H9 (cell line): ENCODE data around the gene PXDN. TPM values are rescaled to one million over a fixed set of nuclear protein-coding genes. Genes with fewer than 3 reads are reported as not detected.
A peak's percentile ranks its signal among the peaks of the same experiment; 100 is the strongest.

ENCODE experiments used
- DNase-seq: peaks from one replicate; pipeline ENCODE4 v3.0.0-alpha.2; 2017
- H2AFZ ChIP-seq: one replicate; pipeline ENCODE4 v1.6.1; 2013; ENCODE audit warnings: mild to moderate bottlenecking, low read length, control low read depth, moderate library complexity
- H2AK5ac ChIP-seq: 2 replicates; pipeline ENCODE4 v1.6.1; 2013; ENCODE audit warnings: low read length, control low read depth, mixed read lengths; ENCODE audit not compliant: insufficient read length
- H2BK120ac ChIP-seq: one replicate; pipeline ENCODE4 v1.6.1; 2013; ENCODE audit warnings: low read depth, mild to moderate bottlenecking, low read length, control low read depth, inconsistent platforms; ENCODE audit not compliant: poor library complexity, severe bottlenecking
- H2BK12ac ChIP-seq: 2 replicates; pipeline ENCODE4 v1.6.1; 2013; ENCODE audit warnings: low read length, control low read depth, mixed read lengths, low read depth; ENCODE audit not compliant: insufficient read length
- H2BK15ac ChIP-seq: 2 replicates; pipeline ENCODE4 v1.6.1; 2013; ENCODE audit warnings: low read depth, low read length, control low read depth
- H2BK20ac ChIP-seq: one replicate; pipeline ENCODE4 v1.6.1; 2013; ENCODE audit warnings: low read depth, mild to moderate bottlenecking, low read length, control low read depth, inconsistent platforms; ENCODE audit not compliant: poor library complexity, severe bottlenecking
- H2BK5ac ChIP-seq: 2 replicates; pipeline ENCODE4 v1.6.1; 2013; ENCODE audit warnings: low read length, control low read depth, mixed read lengths; ENCODE audit not compliant: insufficient read length
- H3K14ac ChIP-seq: 2 replicates; pipeline ENCODE4 v1.6.1; 2013; ENCODE audit warnings: low read length, control low read depth; ENCODE audit not compliant: insufficient read depth
- H3K18ac ChIP-seq: 2 replicates; pipeline ENCODE4 v1.6.1; 2013; ENCODE audit warnings: low read depth, mild to moderate bottlenecking, mixed read lengths, low read length, control low read depth; ENCODE audit not compliant: insufficient read length
- H3K23ac ChIP-seq: 2 replicates; pipeline ENCODE4 v1.6.1; 2013; ENCODE audit warnings: low read length, control low read depth, mixed read lengths, low read depth; ENCODE audit not compliant: insufficient read length
- H3K23me2 ChIP-seq: 2 replicates; pipeline ENCODE4 v1.6.1; 2013; ENCODE audit warnings: low read depth, mild to moderate bottlenecking, mixed read lengths, low read length, control low read depth; ENCODE audit not compliant: insufficient read length, poor library complexity, severe bottlenecking
- H3K27ac ChIP-seq: 2 replicates; pipeline ENCODE4 v1.5.1; 2013; ENCODE audit warnings: low read length, control low read depth, mixed read lengths, low read depth; ENCODE audit not compliant: insufficient read length
- H3K27me3 ChIP-seq: 2 replicates; pipeline ENCODE4 v1.6.1; 2013; ENCODE audit warnings: low read length, control low read depth, inconsistent platforms; ENCODE audit not compliant: insufficient read depth
- H3K4ac ChIP-seq: 2 replicates; pipeline ENCODE4 v1.6.1; 2013; ENCODE audit warnings: low read depth, mild to moderate bottlenecking, control low read depth, inconsistent platforms, low read length, moderate library complexity
- H3K4me1 ChIP-seq: 2 replicates; pipeline ENCODE4 v1.6.1; 2013; ENCODE audit warnings: low read length, control low read depth, inconsistent platforms; ENCODE audit not compliant: insufficient read depth
- H3K4me2 ChIP-seq: 2 replicates; pipeline ENCODE4 v1.6.1; 2013; ENCODE audit warnings: low read length, control low read depth, mixed read lengths; ENCODE audit not compliant: insufficient read length, insufficient read depth
- H3K56ac ChIP-seq: 2 replicates; pipeline ENCODE4 v1.6.1; 2013; ENCODE audit warnings: low read depth, mild to moderate bottlenecking, mixed read lengths, low read length, control low read depth; ENCODE audit not compliant: insufficient read length
- H3K79me1 ChIP-seq: 2 replicates; pipeline ENCODE4 v1.6.1; 2013; ENCODE audit warnings: low read depth, mild to moderate bottlenecking, moderate library complexity, low read length, control low read depth, inconsistent platforms; ENCODE audit not compliant: insufficient read depth, poor library complexity, severe bottlenecking
- H3K79me2 ChIP-seq: 2 replicates; pipeline ENCODE4 v1.6.1; 2013; ENCODE audit warnings: low read length, control low read depth, inconsistent platforms; ENCODE audit not compliant: insufficient read depth
- H3K9ac ChIP-seq: 2 replicates; pipeline ENCODE4 v1.6.1; 2013; ENCODE audit warnings: low read length, control low read depth, mixed read lengths; ENCODE audit not compliant: insufficient read length; ENCODE audit errors: extremely low read depth
- H3K9me3 ChIP-seq: one replicate; pipeline ENCODE4 v1.6.1; 2013; ENCODE audit warnings: low read depth, low read length, inconsistent platforms; ENCODE audit not compliant: control insufficient read depth
- H3T11ph ChIP-seq: one replicate; pipeline ENCODE4 v1.6.1; 2013; ENCODE audit warnings: mild to moderate bottlenecking, low read length, control low read depth, inconsistent platforms
- H4K20me1 ChIP-seq: one replicate; pipeline ENCODE4 v1.6.1; 2013; ENCODE audit not compliant: control insufficient read depth, insufficient read length, insufficient read depth
- H4K5ac ChIP-seq: 2 replicates; pipeline ENCODE4 v1.6.1; 2013; ENCODE audit warnings: low read depth, mild to moderate bottlenecking, mixed read lengths, low read length, control low read depth; ENCODE audit not compliant: insufficient read length
- H4K8ac ChIP-seq: replicated peaks from 2 replicates; pipeline ENCODE4 v1.6.1; 2013; ENCODE audit warnings: low read length, control low read depth, mixed read lengths, low read depth; ENCODE audit not compliant: insufficient read length
- H4K91ac ChIP-seq: 2 replicates; pipeline ENCODE4 v1.6.1; 2013; ENCODE audit warnings: low read depth, mild to moderate bottlenecking, moderate library complexity, mixed read lengths, low read length, control low read depth; ENCODE audit not compliant: insufficient read length
- H3K27ac Mint-ChIP-seq, 3 experiments: 2 replicates in 2 of 3; 3 replicates in 1 of 3; pipeline ENCODE4 v1.8.0; 2020 to 2021; ENCODE audit warnings: mixed read lengths in 3 of 3, mild to moderate bottlenecking in 1 of 3, moderate library complexity in 1 of 3
- H3K27me3 Mint-ChIP-seq: 2 replicates; pipeline ENCODE4 v1.8.0; 2021; ENCODE audit warnings: low read depth, mild to moderate bottlenecking, moderate library complexity, mixed read lengths
- H3K36me3 Mint-ChIP-seq, 3 experiments: 2 replicates in 2 of 3; 3 replicates in 1 of 3; pipeline ENCODE4 v1.8.0; 2020 to 2021; ENCODE audit warnings: low read depth in 3 of 3, mixed read lengths in 3 of 3; ENCODE audit not compliant: insufficient read depth in 1 of 3
- H3K4me1 Mint-ChIP-seq, 2 experiments: 2 replicates each; pipeline ENCODE4 v1.8.0; 2020; ENCODE audit warnings: mixed read lengths in 2 of 2
- H3K4me3 Mint-ChIP-seq, 2 experiments: 2 replicates in 1 of 2; 3 replicates in 1 of 2; pipeline ENCODE4 v1.8.0; 2020 to 2021; ENCODE audit warnings: mild to moderate bottlenecking in 2 of 2, mixed read lengths in 2 of 2, moderate library complexity in 1 of 2
- H3K9me3 Mint-ChIP-seq, 2 experiments: 2 replicates in 1 of 2; 3 replicates in 1 of 2; pipeline ENCODE4 v1.8.0; 2020; ENCODE audit warnings: mild to moderate bottlenecking in 2 of 2, mixed read lengths in 2 of 2, moderate library complexity in 1 of 2
- WGBS: extraction: QIAGEN DNeasy Blood & Tissue Kit; methylation state at CpG from one replicate; pipeline ENCODE4 v1.1.7; 2013; ENCODE audit warnings: missing lambda C conversion rate, low lambda C conversion rate, mixed read lengths; ENCODE audit not compliant: insufficient read length; ENCODE audit errors: extremely low coverage; 5-methylcytosine and 5-hydroxymethylcytosine counted together
- total RNA-seq: library from RNA; stranded (reverse); gene quantifications from 2 replicates; pipeline ENCODE4 v1.2.1, GENCODE V29; 2021
- TF ChIP-seq, protein P1 (sequence below): fragments of 200-600 bp; sonication (generic); conservative IDR thresholded peaks from 3 replicates; pipeline ENCODE4 v1.8.0; 2021; ENCODE audit warnings: antibody characterized with exemption, mild to moderate bottlenecking

PXDN gene
- total RNA-seq, 1 experiment from 2014 or later, result 146 TPM

DNA sequence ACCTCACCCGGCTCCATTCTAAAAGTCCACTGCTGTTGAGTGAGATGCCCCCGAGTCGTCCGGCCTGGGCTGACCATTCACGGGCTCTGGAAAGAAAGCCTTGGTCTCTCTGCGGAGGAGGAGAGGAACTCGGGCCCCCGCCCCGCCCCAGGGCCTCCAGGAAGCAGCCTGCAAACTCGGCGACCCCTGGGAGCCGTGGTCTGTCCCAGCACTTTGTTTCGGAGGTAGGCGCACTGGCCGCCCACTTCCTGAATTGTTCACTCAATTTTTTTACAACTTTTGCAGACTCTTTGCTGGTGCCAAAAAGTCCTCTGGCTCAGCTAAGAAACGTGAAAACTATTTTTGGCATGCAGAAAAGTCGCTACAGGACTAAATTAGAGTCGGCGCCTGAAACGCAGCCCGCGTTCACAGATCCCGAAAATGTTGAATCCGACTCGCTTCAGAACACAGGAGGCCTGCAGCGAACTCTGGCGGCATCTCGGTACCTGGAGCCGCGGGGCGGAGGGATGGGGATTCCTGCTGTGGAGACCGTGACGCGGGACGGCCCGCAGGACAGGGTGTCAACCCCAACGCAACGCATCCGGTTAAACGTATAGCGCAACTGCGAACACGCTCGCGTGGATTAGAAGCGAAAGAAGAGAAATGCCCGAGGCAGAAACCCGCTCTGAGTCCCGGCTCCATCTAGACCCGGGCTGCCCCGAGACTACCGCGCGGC, 1.5 kb downstream of the PXDN start:
- H2BK15ac ChIP-seq, result no peak overlapping the region
- DNase-seq, result peak; percentile 76
- peaks cover 28% of the 10 kb centered on the region in 2 experiments for H3K4me1 Mint-ChIP-seq
- no peak overlapping the region for H4K91ac ChIP-seq
- H3K36me3 Mint-ChIP-seq, result peaks cover 12 to 31% (median 13%) of the 10 kb centered on the region in 3 experiments
- no peak overlapping the region for H2BK5ac ChIP-seq
- no peak overlapping the region for H3K56ac ChIP-seq
- H3K4ac ChIP-seq, result no peak overlapping the region
- no peak overlapping the region for H4K5ac ChIP-seq
- H3K79me2 ChIP-seq, result peaks cover 39% of the 10 kb centered on the region; the same call in 1 of the 2 replicates
- no peak overlapping the region for H3K23ac ChIP-seq
- H3K79me1 ChIP-seq, result peaks cover 4% of the 10 kb centered on the region
- no peak overlapping the region for H2AFZ ChIP-seq
- H4K8ac ChIP-seq, result no peak overlapping the region
- peak overlapping the region; percentile 86 to 96 (median 95); a peak in 6 of 7 replicates for H3K27ac Mint-ChIP-seq
- no peak overlapping the region for H3T11ph ChIP-seq
- no CpG with 5 or more reads among the region's 54 CpGs for WGBS
- H2BK120ac ChIP-seq, result no peak overlapping the region
- no peak overlapping the region for H3K14ac ChIP-seq
- H3K4me2 ChIP-seq, result peak overlapping the region; percentile 34
- no peak overlapping the region for H2AK5ac ChIP-seq
- H3K27me3 ChIP-seq, result no peaks in the 10 kb centered on the region
- H3K18ac ChIP-seq, result peak overlapping the region; percentile 65
- H3K9me3 ChIP-seq, result no peaks in the 10 kb centered on the region
- H3K4me1 ChIP-seq, result peaks cover 4% of the 10 kb centered on the region; the same call in 1 of the 2 replicates
- H3K27ac ChIP-seq, result no peak overlapping the region
- TF ChIP-seq, protein P1, sequence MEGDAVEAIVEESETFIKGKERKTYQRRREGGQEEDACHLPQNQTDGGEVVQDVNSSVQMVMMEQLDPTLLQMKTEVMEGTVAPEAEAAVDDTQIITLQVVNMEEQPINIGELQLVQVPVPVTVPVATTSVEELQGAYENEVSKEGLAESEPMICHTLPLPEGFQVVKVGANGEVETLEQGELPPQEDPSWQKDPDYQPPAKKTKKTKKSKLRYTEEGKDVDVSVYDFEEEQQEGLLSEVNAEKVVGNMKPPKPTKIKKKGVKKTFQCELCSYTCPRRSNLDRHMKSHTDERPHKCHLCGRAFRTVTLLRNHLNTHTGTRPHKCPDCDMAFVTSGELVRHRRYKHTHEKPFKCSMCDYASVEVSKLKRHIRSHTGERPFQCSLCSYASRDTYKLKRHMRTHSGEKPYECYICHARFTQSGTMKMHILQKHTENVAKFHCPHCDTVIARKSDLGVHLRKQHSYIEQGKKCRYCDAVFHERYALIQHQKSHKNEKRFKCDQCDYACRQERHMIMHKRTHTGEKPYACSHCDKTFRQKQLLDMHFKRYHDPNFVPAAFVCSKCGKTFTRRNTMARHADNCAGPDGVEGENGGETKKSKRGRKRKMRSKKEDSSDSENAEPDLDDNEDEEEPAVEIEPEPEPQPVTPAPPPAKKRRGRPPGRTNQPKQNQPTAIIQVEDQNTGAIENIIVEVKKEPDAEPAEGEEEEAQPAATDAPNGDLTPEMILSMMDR, result peak; percentile 59
- H3K23me2 ChIP-seq, result peaks cover 10% of the 10 kb centered on the region
- peaks cover 0 to 5% of the 10 kb centered on the region in 2 experiments; a peak in 1 of 5 replicates for H3K9me3 Mint-ChIP-seq
- H3K4me3 Mint-ChIP-seq, result peak overlapping the region; percentile 95 to 98
- peaks cover 26% of the 10 kb centered on the region for H3K27me3 Mint-ChIP-seq
- peak overlapping the region; percentile 64 for H3K9ac ChIP-seq
- H4K20me1 ChIP-seq, result no peaks in the 10 kb centered on the region
- H2BK20ac ChIP-seq, result no peak overlapping the region
- H2BK12ac ChIP-seq, result no peak overlapping the region
